ENCODE measurements around the gene INO80C.
"Not testable (repeated sequence)": the region's sequence is repeated elsewhere in the genome, so short reads cannot be mapped to it uniquely, and the experiment has no call there.

INO80C gene

GRCh38 chr18:35487525-35487924, 10.2 kb downstream of the INO80C start:
- not testable (repeated sequence) for DNase-seq

GRCh38 chr18:35485852-35486251, 11.9 kb downstream of the INO80C start:
- no peak for DNase-seq

DNA sequence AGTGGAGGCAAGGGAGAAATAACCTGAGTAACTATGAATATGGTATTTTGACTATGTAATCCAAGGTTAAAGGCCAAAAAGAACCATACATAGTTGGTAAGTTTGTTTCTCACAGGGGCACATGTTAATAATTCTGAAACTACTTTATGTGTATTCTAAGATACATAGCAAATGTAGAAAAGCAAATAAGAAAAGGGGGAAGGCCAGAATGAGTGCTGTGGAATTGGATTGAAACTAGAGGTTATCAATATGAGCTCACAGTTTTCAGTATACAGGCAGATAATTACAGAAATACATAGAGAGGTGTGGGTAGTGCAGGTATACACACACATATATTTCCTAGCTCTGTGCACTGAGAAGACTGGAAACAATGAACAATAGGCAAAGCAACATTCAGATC, 13.7 kb downstream of the INO80C start:
- no peak for DNase-seq

DNA sequence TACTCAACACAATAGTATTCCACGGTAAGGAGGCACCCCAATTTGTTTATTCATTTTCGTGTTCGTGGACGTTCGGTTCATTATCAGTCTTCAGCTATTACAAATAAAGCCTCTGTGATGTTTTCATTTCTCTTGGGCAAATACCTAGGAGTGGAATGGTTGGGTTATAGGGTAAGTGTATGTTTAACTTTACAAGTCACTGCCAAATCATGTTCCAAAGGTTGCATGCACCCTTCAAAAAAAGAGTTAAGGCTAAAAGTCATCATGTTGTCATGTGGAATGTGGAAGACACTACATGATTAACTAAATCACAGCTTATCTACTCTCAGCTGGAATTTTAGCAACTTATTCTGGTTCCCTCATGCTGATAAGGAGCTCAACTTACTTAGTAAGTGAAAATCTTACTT, 15.8 kb downstream of the INO80C start:
- DNase-seq, result no peak

GRCh38 chr18:35479911-35480586, 17.7 kb downstream of the INO80C start:
- DNase-seq, result no peak

- DNase-seq, result peak in 1 of 2 donors; percentile 43
These were observed 19.0 kb downstream of the INO80C start for GRCh38 chr18:35478520-35479435.

DNA sequence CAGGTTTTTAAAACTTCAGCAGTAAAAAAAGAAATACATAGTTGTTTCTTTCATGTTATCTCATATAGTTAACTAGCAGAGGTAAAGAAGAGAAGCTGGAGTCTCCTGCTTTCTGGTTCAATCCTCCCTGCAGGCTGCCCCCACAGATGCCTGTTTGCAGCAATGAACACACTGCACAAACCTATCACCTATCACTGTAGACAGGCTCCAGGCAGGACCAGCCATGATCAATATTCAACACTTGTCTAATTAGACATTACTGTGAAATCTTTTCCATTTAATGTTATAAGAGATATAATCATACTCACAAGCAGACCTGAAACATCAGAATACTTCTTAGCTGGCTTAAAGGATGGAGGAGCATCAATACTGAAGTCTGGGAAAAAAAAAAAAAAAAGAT, 19.8 kb downstream of the INO80C start:
- no peak for DNase-seq

GRCh38 chr18:35477497-35477896, 20.3 kb downstream of the INO80C start:
- no peak for DNase-seq

GRCh38 chr18:35474884-35475283, 22.9 kb downstream of the INO80C start:
- no peak for DNase-seq

- DNase-seq, result no peak
These were observed 24.2 kb downstream of the INO80C start for GRCh38 chr18:35473562-35473961.

GRCh38 chr18:35470435-35470834, 27.3 kb downstream of the INO80C start:
- DNase-seq, result no peak

DNA sequence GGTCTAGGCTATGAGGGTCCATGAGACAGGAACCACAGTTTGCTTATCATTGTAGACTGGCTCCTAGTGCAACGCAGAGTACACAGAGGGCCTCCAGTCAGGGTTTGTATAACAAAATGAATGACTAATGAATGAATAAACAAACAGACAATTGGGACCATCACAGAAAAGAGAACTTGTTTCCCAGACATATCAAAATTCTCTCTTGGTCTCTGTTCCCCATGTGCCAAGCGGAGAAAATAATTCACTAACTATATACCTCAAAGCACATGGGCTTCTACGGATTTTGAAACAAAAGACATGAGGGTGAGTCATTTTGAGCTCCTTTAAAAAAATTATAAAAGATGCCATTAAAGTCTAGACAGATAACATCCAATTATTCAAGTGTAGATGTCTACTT, 28.0 kb downstream of the INO80C start:
- no peak for DNase-seq

GRCh38 chr18:35468711-35469110, 29.0 kb downstream of the INO80C start:
- DNase-seq, result no peak

GRCh38 chr18:35467624-35468016, 30.1 kb downstream of the INO80C start:
- no peak for DNase-seq

DNA sequence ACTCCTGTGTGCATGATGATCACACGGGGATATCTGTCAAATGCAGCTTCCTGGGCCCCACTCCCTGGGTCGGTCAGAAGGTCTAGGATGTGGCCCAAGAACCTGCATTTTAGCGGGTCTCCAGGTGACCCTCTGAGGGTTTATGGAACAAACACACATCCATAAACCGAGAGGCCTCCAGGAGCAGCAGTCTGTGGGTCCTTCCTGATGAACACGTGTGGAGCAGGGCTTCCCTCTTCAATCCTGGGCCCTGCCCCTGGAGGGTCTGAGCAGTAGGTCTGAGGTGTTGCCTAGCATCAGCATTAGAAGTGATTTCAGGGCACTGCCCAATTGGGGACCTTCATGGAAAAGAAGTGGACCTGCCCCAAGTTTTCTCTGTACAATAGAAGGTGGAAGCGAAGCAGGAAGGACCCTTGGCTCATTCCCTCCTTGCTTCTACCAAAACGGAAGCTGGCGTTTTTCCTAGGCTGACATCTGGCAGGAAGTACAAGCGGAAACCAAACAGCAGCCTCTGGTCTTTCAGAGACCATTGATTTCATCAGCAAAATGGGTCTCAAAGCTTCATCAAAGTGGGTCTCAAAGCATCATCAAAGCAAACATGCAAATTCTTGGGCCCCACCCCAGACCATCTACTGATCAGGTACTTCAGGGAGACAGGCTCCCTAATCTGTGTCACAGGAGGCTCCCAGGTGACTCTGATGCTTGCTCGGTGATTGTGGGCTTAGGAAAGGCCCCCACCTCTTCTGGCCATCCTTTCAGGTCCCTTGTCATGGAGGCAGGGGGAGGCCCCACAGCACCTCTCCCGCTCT, 30.7 kb downstream of the INO80C start:
- DNase-seq, result no peak

DNA sequence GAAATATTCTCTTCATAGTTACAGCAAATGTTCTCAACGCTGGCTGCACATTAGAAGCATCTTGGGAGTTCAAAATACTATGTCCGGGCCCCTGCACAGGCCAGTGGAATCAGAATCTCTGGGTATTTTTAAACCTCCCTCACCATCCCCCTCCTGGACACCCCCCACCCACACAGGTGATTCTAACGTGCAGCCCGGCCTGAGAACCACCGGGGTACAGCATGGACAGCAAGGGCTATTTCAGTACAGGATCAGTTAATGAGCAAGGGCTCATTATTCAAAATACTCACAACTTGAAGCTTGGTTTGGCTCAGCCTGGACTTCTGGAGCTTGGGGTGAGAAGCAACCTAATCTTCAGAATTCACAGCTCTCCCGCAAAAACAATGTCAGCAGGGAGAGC, 31.4 kb downstream of the INO80C start:
- DNase-seq, result no peak

- no peak for DNase-seq
These were observed 32.4 kb downstream of the INO80C start for GRCh38 chr18:35465329-35465728.

DNA sequence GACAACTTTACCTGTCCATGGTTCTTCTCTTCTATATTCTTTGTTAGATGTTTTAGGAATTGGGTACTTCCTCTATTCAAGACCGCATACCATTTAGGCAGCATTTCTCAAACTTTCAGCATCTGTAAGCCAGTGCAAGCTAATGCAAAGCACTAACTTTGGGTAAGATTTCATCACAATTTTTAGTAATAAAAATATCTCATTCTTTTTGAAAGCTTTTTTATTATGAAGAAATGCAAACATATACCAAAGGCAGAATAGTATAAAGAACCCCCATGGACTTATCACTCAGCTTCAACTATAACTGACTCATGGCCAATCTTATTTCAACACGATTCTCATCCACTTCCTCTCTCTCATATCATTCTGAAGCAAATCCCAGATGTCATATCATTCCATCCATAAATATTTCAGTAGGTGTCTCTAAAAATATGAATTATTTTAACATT, 32.9 kb downstream of the INO80C start:
- DNase-seq, result no peak

DNA sequence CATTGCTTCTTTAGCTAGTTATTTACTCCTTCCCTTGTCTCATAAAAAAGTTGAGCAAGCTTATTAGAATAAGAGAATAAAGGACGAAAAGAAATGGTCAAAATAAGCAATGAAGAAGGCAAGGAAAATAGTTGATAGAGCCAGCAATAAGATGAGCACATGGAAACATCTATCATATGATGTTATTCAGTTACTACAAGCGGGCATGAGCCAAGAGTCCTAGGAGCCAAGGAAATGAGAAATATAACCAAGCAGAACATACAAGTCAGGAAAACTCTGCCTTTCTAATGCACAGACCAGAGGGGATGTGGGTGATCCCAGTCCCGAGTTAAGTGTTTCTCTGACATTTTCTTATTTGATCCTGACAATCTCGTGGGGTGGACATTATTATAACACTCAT, 33.9 kb downstream of the INO80C start:
- DNase-seq, result no peak

GRCh38 chr18:35463050-35463449, 34.7 kb downstream of the INO80C start:
- DNase-seq, result no peak

GRCh38 chr18:35460736-35461161, 37.0 kb downstream of the INO80C start:
- no peak for DNase-seq

DNA sequence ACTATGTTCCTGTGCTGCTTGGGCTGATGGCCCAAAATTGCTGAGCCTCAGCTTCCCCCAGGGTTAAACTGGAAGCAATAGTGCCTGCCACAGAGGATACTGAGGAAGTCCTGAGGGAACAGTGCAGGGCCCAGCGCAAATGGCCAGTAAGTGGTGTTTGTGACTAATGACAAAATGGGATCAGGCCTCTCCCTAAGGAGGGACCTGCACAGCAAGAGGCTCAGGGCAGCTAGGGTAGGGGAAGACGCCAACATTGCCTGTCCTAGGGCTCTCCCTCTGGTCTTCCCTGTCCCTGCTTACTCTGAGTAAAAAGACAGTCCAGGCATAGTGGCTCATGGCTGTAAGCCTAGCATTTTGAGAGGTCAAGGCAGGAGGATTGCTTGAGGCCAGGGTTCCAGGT, 37.8 kb downstream of the INO80C start:
- no peak for DNase-seq
